GM12892 (cell line): ENCODE results near the gene SH3RF3.

Source experiments
- POLR2A ChIP-seq: IDR thresholded peaks from 2 replicates; pipeline ENCODE4 v1.6.1; 2011; ENCODE audit warnings: low read depth, low read length, control low read depth
- POLR2AphosphoS5 ChIP-seq: IDR thresholded peaks from 2 replicates; pipeline ENCODE4 v1.6.1; 2011; ENCODE audit warnings: low read depth, low read length, control low read depth

- TF ChIP-seq POLR2A (no peak), POLR2AphosphoS5 (no peak)
These were observed 182.8 kb downstream of the SH3RF3 start for GRCh38 chr2:109311771-109312170.
